ENCODE results near the gene C4orf17.
"Not testable (repeated sequence)": the region's sequence is repeated elsewhere in the genome, so short reads cannot be mapped to it uniquely, and the experiment has no call there.

Gene C4orf17

DNA sequence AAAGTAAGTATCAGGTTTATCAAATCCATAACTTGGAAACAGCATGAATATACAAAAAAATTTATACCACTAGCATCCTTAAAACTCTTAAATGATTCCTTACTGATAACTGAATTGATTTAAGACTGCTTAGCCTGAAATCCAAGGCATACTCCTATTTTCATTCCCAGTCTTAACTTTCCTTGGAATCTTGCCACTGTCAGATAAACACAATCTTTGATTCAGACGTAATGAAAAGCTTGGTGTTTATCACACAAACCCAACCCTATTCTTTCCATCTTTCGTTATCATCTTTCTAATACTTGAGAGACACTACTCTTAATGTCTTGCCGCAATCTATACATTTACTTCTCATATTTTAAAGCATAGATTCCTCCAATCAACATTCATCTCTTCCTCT, 19.1 kb downstream of the C4orf17 start:
- TF ChIP-seq CTCF (IDR thresholded peaks at IDR 0.05; ENCODE audit: control extremely low read depth, extremely low read depth, low read depth, missing control alignments): no peak
- DNase-seq (ENCODE audit: extremely low spot score): no peak
- ChIA-PET CTCF (interaction anchor here (1.4 kb wide), 1 partner anchor 9 kb away, joined by 3 read pairs; no protein-coding TSS in a partner anchor), POLR2A (no interaction called here)

DNA sequence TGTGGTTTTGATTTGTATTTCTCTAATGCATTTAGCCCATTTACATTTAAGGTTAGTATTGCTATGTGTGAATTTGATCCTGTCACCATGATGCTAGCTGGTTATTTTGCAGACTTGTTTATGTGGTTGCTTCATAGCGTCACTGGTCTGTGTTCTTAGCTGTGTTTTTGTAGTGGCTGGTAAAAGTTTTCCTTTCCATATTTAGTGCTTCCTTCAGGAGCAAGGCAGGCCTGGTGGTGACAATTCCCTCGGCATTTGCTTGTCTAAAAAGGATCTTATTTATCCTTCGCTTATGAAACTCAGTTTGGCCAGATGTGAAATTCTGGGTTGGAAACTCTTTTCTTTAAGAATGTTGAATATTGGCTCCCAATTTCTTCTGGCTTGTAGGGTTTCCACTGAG, 23.9 kb downstream of the C4orf17 start:
- DNase-seq (ENCODE audit: extremely low spot score); POLR2A ChIA-PET; CTCF ChIA-PET: not testable (repeated sequence)

- ChIA-PET CTCF (no interaction called here), POLR2A (no interaction called here)
- TF ChIP-seq CTCF (IDR thresholded peaks at IDR 0.05; ENCODE audit: control extremely low read depth, extremely low read depth, low read depth, missing control alignments): no peak
- DNase-seq (ENCODE audit: extremely low spot score): no peak
These were observed 25.4 kb downstream of the C4orf17 start for GRCh38 chr4:99536271-99536670.

DNA sequence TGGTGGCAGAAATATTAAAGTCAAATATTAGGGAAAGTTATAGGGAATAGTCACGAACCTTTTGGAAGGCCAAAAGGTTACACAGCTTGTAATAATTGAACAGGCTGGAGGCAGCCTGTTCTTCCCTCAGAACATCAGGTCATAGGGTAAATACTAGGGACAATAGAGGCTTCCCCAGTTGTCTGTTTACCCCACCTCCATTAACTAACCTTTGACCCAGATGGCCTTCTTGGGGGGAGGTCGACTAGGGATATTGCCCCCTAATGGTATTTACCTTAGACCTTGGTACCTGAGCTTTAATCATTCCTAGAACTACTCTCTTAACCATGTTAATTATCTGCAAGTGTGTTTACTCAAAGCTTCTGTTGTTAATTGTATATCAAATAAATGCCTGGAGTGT, 26.0 kb downstream of the C4orf17 start:
- POLR2A ChIA-PET: no interaction called here
- TF ChIP-seq CTCF (IDR thresholded peaks at IDR 0.05; ENCODE audit: control extremely low read depth, extremely low read depth, low read depth, missing control alignments): no peak
- DNase-seq (ENCODE audit: extremely low spot score): no peak
- CTCF ChIA-PET: no interaction called here

DNA sequence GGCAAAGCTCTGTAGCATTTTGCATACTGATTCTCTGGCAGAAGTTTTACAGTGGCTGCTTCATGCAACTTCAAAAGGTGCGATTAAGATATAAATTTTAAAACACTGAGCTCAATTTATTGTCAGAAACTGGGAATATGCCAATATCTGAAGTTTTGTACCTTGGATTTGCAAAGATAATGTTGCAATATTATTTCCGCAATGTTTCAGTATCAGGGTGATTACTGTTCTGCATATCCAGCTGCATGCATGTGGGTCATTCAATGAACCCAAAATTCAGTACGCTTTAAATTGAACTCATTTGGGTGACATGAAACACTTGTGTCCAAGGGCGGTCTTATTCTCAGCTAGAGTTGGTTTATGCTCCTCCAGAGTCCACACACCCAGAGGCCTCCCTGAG, 26.9 kb downstream of the C4orf17 start:
- ChIA-PET CTCF (interaction anchor here (0.9 to 1.3 kb wide), 3 partner anchors 13 to 23 kb away, joined by 3 to 4 read pairs (median 3); no protein-coding TSS in a partner anchor), POLR2A (no interaction called here)
- no peak for DNase-seq (ENCODE audit: extremely low spot score)
- no peak for TF ChIP-seq CTCF (IDR thresholded peaks at IDR 0.05; ENCODE audit: control extremely low read depth, extremely low read depth, low read depth, missing control alignments)

GRCh38 chr4:99540277-99540939, 29.6 kb downstream of the C4orf17 start:
- DNase-seq (ENCODE audit: extremely low spot score): no peak
- POLR2A ChIA-PET: no interaction called here
- CTCF ChIA-PET: interaction anchor here (1.0 kb wide), 1 partner anchor 11 kb away, joined by 4 read pairs; no protein-coding TSS in a partner anchor
- TF ChIP-seq CTCF (IDR thresholded peaks at IDR 0.05; ENCODE audit: control extremely low read depth, extremely low read depth, low read depth, missing control alignments): no peak

- ChIA-PET CTCF (interaction anchor here (1.2 to 3.9 kb wide), 3 partner anchors 12 to 257 kb away, joined by 3 to 14 read pairs (median 4); no protein-coding TSS in a partner anchor), POLR2A (no interaction called here)
- TF ChIP-seq CTCF (IDR thresholded peaks at IDR 0.05; ENCODE audit: control extremely low read depth, extremely low read depth, low read depth, missing control alignments): no peak
- DNase-seq (ENCODE audit: extremely low spot score): no peak
These were observed 42.1 kb downstream of the C4orf17 start for GRCh38 chr4:99552872-99553271.
